GM18907 (cell line): Measurements from ENCODE around the gene SELENOH.

ENCODE experiments used
- ATAC-seq: cut with Tn5 transposase; IDR thresholded peaks from one replicate; pipeline ENCODE4 v1.9.1; 2021; ENCODE audit warnings: mild to moderate bottlenecking, moderate library complexity; ENCODE audit not compliant: unreplicated experiment

SELENOH gene

GRCh38 chr11:57778318-57779037 lies 37.2 kb downstream of the SELENOH start:
- no peak for ATAC-seq

- ATAC-seq, result no peak
Observed at GRCh38 chr11:57779276-57779675, 38.0 kb downstream of the SELENOH start.

GRCh38 chr11:57781529-57781943 lies 40.2 kb downstream of the SELENOH start:
- no peak for ATAC-seq

DNA sequence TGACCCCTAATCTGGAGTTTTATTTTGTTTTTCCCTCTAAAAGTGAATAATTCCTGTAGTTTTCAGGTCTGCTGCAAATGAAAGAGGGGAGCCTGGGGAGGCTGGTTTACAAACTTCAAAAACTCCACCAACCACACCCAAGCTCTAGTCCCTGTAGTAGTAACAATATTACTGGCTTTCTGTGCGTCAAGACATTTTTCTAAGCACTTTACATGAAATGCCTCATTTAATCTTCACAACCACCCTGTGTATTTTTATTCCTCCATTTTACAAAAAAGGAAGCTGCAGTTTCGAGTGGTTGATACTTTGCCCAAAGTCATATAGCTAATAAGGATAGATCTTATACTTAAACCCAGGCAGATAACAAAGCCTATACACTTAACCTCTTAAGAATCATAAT lies 43.8 kb downstream of the SELENOH start:
- no peak for ATAC-seq

GRCh38 chr11:57786436-57786835 lies 45.1 kb downstream of the SELENOH start:
- ATAC-seq, result no peak

DNA sequence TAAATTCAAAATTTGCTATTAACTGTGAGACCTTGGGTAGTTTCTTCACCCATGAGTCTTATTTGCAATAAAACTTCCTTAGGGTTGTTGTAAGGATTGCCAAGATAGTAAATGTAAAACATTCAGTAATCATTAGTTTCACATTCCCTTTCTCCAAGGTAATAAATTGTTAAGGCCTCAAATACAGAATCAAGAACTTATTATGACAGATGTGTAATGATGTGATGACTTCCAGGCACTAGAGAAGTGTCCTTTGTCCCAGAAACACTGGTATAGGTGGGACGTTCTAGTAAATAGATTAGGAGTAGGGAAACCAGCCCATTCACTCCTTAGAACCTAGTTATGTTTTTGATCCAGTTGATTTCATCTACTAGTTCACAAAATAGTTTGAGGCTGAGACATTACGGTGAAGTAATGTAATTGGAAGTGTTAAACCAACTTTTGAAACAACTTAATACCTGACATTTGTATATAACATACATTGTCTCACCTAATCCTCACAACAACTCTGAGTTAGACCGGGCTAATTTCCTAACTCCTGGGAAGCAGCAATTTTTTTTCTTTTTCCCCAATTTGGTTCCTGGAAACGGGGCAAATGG lies 45.8 kb downstream of the SELENOH start:
- ATAC-seq, result no peak

DNA sequence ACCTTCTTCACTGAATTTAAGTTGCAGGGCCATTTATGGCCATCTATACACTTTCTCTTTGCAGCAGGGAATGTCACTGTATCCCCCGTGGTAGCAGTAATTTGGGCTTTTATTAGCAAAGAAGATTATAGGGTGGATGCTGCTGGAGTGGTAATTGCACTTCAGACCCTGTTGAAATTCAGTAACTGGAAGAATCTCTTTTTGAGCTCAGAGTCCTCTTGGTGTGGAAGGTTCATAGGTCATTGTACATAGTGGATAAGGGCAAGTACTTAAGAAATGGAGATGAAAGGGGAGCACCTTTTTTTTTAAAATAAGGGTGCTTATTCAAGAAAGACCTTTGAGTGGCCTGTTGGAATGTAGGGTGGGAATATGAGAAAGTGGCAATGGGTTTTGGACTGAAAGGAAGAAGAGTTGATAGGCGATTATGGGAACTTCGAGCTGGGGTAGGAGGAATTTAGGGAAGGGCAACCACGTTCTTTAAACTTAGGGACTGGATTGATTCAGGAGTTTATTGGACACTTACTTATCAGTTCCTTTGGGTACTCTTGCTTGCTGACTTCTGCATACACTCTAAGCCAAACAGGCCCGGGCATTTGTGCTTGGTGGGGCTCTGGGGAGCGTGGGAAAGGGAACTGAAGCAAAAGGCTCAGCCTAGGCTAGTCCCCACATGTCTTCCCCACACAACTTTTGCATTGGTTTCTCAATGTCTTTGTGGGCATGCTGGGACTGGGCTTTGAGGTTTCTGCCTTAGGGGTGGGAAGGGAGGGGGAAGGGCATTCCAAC lies 46.8 kb downstream of the SELENOH start:
- peak; percentile 48 for ATAC-seq

DNA sequence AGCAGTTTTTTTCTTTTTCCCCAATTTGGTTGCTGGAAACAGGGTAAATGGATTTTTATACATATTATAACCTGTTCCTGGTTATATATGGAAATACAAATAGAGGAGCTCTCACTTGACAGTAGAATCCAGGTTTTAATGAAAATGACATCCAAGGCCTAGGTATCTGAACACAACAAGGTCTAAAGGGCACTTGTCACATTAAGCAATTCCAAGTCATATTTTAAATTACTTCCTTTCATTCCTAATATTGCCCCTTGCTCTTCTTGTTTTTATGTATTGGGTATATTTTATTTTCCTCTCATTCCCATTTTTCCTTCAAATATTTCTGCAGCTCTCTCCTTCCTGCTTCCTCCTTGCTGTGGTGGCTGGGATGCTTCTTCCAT lies 47.4 kb downstream of the SELENOH start:
- ATAC-seq, result no peak

DNA sequence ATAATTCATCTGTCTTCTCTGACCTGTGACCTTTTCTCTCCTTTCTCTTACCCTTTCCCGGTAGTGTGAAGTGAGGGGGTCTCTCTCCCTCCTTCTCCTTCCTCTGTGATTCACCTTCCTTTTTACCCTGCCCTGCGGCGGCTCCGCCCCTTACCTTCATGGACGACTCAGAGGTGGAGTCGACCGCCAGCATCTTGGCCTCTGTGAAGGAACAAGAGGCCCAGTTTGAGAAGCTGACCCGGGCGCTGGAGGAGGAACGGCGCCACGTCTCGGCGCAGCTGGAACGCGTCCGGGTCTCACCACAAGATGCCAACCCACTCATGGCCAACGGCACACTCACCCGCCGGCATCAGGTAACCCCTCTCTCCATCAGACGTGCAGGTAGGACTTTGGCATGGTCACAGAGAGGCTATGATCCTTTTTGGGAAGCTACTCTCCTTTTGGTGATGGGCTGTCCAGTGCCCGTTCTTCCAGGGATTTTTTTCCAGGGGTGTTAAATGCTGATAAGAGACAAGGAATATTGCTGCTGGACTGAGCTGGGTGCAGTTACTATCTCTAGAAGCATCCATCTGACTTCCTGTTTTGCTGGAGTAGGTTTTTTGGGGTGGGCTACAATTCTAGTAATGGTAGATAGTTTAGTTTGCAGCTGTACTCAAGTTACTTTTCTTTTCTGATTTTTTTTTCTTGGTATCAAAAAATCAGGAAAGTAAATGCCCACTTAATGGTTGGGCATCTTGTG lies 50.2 kb downstream of the SELENOH start:
- no peak for ATAC-seq

GRCh38 chr11:57792060-57792541 lies 50.8 kb downstream of the SELENOH start:
- peak; percentile 80 for ATAC-seq

DNA sequence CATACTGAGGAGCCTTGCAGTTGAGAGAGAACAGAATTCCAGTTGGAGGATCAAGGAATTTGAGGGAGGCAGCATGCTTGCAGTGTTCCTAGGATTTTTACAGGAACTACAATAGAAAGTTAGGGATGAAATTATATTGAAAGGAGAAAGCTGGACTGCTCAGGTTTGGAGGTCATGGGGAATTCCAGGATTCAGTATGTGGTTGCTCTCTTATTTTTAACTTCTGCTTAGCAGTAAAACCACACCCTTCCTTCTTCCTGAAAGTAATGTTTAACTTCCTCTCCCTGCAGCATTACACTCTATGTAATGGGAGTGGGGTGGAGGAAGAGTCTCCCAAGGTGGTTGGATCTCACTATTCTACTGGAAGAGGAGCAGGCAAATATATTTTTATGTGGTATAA lies 51.6 kb downstream of the SELENOH start:
- ATAC-seq, result peak; percentile 25
